Measurements from ENCODE around the gene INTS1. TPM values are rescaled to one million over a fixed set of nuclear protein-coding genes. Genes with fewer than 3 reads are reported as not detected.

The INTS1 gene
- polyA plus RNA-seq, 2 of the 4 experiments (the other 2 are of a cell fraction) = 14.6 to 48.1 TPM

DNA sequence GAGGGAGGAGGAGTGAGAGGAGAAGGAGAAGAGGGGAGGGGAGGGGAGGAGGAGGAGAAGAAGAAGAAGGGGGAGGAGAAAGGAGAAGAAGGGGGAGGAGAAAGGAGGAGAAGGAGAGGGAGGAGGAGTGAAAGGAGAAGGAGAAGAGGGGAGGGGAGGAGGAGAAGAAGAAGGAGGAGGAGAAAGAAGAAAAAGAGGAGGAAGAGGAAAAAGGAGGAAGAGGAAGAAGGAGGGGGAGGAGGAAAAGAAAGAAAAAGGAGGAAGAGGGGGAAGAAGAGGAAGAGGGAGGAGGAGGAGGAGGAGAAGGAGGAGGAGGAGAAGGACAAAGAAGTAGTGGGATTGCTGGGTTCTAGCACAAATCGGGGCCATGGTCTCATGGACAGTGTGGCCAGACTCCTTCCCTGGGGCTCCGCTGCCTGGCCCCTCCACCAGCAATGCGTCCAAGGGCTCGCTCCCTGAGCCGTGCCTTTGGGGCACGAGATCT lies 22.1 kb upstream of the INTS1 start:
- ChIA-PET CTCF (interaction anchor here (1.5 kb wide), 2 partner anchors 19 to 22 kb away, joined by 4 to 5 read pairs; partner anchors contain the start of gene INTS1), POLR2A (no interaction called here)
- peak overlapping the region; percentile 27; the same call in 2 of the 3 replicates for H3K4me3 ChIP-seq
- ATAC-seq = peak; percentile 2 to 52; a peak in 3 of 6 replicates
- H3K9me3 ChIP-seq = no peaks in the 10 kb centered on the region
- H3K4me2 ChIP-seq = peak overlapping the region; percentile 81
- WGBS (ENCODE audit: missing lambda C conversion rate) = 56% methylated on average over 6 of the region's 6 CpGs
- FAIRE-seq = no peak
- TF ChIP-seq, protein P1, sequence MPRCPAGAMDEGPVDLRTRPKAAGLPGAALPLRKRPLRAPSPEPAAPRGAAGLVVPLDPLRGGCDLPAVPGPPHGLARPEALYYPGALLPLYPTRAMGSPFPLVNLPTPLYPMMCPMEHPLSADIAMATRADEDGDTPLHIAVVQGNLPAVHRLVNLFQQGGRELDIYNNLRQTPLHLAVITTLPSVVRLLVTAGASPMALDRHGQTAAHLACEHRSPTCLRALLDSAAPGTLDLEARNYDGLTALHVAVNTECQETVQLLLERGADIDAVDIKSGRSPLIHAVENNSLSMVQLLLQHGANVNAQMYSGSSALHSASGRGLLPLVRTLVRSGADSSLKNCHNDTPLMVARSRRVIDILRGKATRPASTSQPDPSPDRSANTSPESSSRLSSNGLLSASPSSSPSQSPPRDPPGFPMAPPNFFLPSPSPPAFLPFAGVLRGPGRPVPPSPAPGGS (IDR thresholded peaks at IDR 0.05) = no peak
- TF ChIP-seq RCOR1 (IDR thresholded peaks at IDR 0.05; ENCODE audit: low read depth, low read length) (no peak), BHLHE40 (IDR thresholded peaks at IDR 0.05; ENCODE audit: low read depth, low read length) (no peak), CBX2 (IDR thresholded peaks at IDR 0.05; ENCODE audit: borderline replicate concordance, low read depth) (no peak), CHD4 (IDR thresholded peaks at IDR 0.05; ENCODE audit: borderline replicate concordance) (no peak), EP300 (IDR thresholded peaks at IDR 0.05) (no peak), JUN (IDR thresholded peaks at IDR 0.05) (0 out of 5 replicates have a peak, but pooled peaks of 1 of the 2 experiments have one; percentile 16)
- peak overlapping the region; percentile 92 to 98 for H3K27ac ChIP-seq
- peaks cover 47% of the 10 kb centered on the region for H3K4me1 ChIP-seq
- peak in 1 of 2 experiments; percentile 83 for DNase-seq (ENCODE audit: low read depth in 1 of 2, low spot score in 1 of 2)

DNA sequence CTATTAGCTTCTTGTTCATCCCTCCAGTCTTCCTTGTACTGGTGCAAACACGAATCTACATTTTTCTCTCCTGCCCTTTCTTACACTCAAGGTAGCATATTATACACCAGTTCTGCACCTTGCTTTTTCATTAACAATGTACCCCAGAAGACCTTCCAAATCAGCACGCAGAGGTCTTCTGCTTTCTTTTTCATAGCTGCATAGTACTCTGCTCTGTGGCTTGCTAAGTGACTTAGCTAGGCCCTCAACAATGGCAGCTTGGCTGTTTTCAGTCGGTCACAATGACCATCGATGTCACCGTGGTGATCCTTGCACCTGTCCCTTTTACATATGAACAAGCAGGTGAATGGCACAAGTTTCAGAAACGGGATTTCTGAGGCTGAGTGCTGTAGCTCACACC lies 21.2 kb upstream of the INTS1 start:
- Histone ChIP-seq H3K4me1 (peaks cover 52% of the 10 kb centered on the region), H3K4me3 (no peak overlapping the region), H3K27ac (peak overlapping the region; percentile 95 to 98), H3K9me3 (no peaks in the 10 kb centered on the region), H3K4me2 (no peak overlapping the region)
- CTCF ChIA-PET = interaction anchor here (1.5 to 2.1 kb wide), 3 partner anchors 19 to 33 kb away, joined by 4 to 9 read pairs (median 5); partner anchors contain the start of gene INTS1
- FAIRE-seq (no peak), ATAC-seq (no peak), DNase-seq (ENCODE audit: low read depth in 1 of 2, low spot score in 1 of 2) (no peak)
- POLR2A ChIA-PET = no interaction called here
- 93% methylated on average over 6 of the region's 6 CpGs for WGBS (ENCODE audit: missing lambda C conversion rate)
- no peak for TF ChIP-seq KDM5A (IDR thresholded peaks at IDR 0.05)
- TF ChIP-seq, protein P1 (IDR thresholded peaks at IDR 0.05) = no peak
- no peak for TF ChIP-seq RFX5 (IDR thresholded peaks at IDR 0.05)
- TF ChIP-seq HOXB5 (CRISPR knock-in tag; IDR thresholded peaks at IDR 0.05) = no peak
- TF ChIP-seq, protein P2, sequence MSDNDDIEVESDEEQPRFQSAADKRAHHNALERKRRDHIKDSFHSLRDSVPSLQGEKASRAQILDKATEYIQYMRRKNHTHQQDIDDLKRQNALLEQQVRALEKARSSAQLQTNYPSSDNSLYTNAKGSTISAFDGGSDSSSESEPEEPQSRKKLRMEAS (IDR thresholded peaks at IDR 0.05) = no peak
- TF ChIP-seq SREBF2 (IDR thresholded peaks at IDR 0.05) = no peak
- no peak for TF ChIP-seq HEYL (CRISPR knock-in tag; IDR thresholded peaks at IDR 0.05)
- TF ChIP-seq JUN (IDR thresholded peaks at IDR 0.05) = no peak
- TF ChIP-seq JUNB (IDR thresholded peaks at IDR 0.05) = no peak
- no peak for TF ChIP-seq NR3C1 (IDR thresholded peaks at IDR 0.05)
- TF ChIP-seq ESRRA (IDR thresholded peaks at IDR 0.05; ENCODE audit: borderline replicate concordance, low read length) = no peak
- TF ChIP-seq TP53 (CRISPR knock-in tag; IDR thresholded peaks at IDR 0.05) = no peak
- TF ChIP-seq EHMT2 (IDR thresholded peaks at IDR 0.05; ENCODE audit: low read depth) = no peak
- TF ChIP-seq, protein P3, sequence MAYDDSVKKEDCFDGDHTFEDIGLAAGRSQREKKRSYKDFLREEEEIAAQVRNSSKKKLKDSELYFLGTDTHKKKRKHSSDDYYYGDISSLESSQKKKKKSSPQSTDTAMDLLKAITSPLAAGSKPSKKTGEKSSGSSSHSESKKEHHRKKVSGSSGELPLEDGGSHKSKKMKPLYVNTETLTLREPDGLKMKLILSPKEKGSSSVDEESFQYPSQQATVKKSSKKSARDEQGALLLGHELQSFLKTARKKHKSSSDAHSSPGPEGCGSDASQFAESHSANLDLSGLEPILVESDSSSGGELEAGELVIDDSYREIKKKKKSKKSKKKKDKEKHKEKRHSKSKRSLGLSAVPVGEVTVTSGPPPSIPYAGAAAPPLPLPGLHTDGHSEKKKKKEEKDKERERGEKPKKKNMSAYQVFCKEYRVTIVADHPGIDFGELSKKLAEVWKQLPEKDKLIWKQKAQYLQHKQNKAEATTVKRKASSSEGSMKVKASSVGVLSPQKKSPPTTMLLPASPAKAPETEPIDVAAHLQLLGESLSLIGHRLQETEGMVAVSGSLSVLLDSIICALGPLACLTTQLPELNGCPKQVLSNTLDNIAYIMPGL (CRISPR knock-in tag; IDR thresholded peaks at IDR 0.05; ENCODE audit: borderline replicate concordance) = no peak
- TF ChIP-seq TFCP2L1 (CRISPR knock-in tag; IDR thresholded peaks at IDR 0.05) = no peak
- TF ChIP-seq CBX2 (IDR thresholded peaks at IDR 0.05; ENCODE audit: borderline replicate concordance, low read depth) = no peak

Data from A549 (cell line).